Left lung (tissue), 10 donors: ENCODE data around the gene MADD. TPM values are rescaled to one million over a fixed set of nuclear protein-coding genes. Genes with fewer than 3 reads are reported as not detected.

Experiments used
- ATAC-seq: fragments of 200-7000 bp; cut with Tn5 transposase; one replicate; pipeline ENCODE4 v1.9.1; 2020; ENCODE audit warnings: moderate library complexity
- DNase-seq, 4 donors: peaks; one replicate each; pipeline ENCODE4 v3.0.0-alpha.2; 2013 to 2020
- H3K27ac ChIP-seq, 2 donors: fragments of 200-600 bp; sonication (generic) in 1 of 2; one replicate each; pipeline versions ENCODE4 v1.5.0 to v1.8.0; 2020 to 2021
- H3K27me3 ChIP-seq, 2 donors: fragments of 200-600 bp; sonication (generic) in 1 of 2; one replicate each; pipeline versions ENCODE4 v1.5.0 to v1.8.0; 2020 to 2021
- H3K36me3 ChIP-seq, 2 donors: fragments of 200-600 bp; sonication (generic) in 1 of 2; one replicate each; pipeline versions ENCODE4 v1.5.0 to v1.8.0; 2020 to 2021
- H3K4me1 ChIP-seq, 2 donors: fragments of 200-600 bp; one replicate each; pipeline ENCODE4 v1.8.0; 2021
- H3K4me3 ChIP-seq, 2 donors: fragments of 200-600 bp; sonication (generic) in 1 of 2; one replicate each; pipeline versions ENCODE4 v1.5.0 to v1.8.0; 2020 to 2021; ENCODE audit warnings: mild to moderate bottlenecking in 1 of 2
- H3K9me3 ChIP-seq, 2 donors: fragments of 200-600 bp; sonication (generic) in 1 of 2; one replicate each; pipeline versions ENCODE4 v1.5.0 to v1.8.0; 2020 to 2021
- CTCF ChIP-seq, 2 donors: fragments of 200-600 bp; sonication (generic) in 1 of 2; IDR thresholded peaks; one replicate each; pipeline versions ENCODE4 v1.5.0 to v1.8.0; 2021; ENCODE audit warnings: antibody characterized with exemption in 2 of 2
- intact Hi-C, 2 donors: fragments of 100-400 bp; cut with DNase I; formaldehyde crosslinking; loops; one replicate each; pipeline versions ENCODE4 v1.11.2 to v1.14.2; 2022
- polyA plus RNA-seq, 6 donors: library from polyadenylated mRNA; unstranded; fragments of 120-200 nt; gene quantifications; one replicate each; pipeline ENCODE4 v1.2.1, GENCODE V29; 2013; ENCODE audit not compliant: insufficient read length in 6 of 6
- total RNA-seq, 2 donors: library from RNA; stranded (reverse); fragmentation: NEBNext Ultra II Directional; extraction: Animal tissue kit (Norgen Biotek cat#: 25700); gene quantifications; one replicate each; pipeline ENCODE4 v1.2.1, GENCODE V29; 2021
- donor health status: DM: no; HTN: yes; CAD: no.
- donor health status: DM: no; HTN: no; CAD: no.

The MADD gene
- total and polyA plus RNA-seq, 8 donors, result 33.0 to 53.8 (median 51.9) TPM

GRCh38 chr11:47378010-47378835 is 108.3 kb downstream of the MADD start, which contains the start of gene SPI1:
SPI1 (minus strand) TSS chr11:47378547; CDS start chr11:47378353, 194 bp downstream.
- Histone ChIP-seq H3K27me3 (no peaks in the 10 kb centered on the region), H3K9me3 (no peaks in the 10 kb centered on the region), H3K36me3 (peaks cover 0 to 35% of the 10 kb centered on the region in 2 donors), H3K4me3 (peak within 1 kb of the TSS; percentile 16 to 67), H3K27ac (peak within 1 kb of the TSS; percentile 65 to 93), H3K4me1 (peaks cover 0 to 39% of the 10 kb centered on the region in 2 donors)
- TF ChIP-seq CTCF (IDR thresholded peaks at IDR 0.05), result no peak
- intact Hi-C loops, result loop anchor here in 1 of 2 donors (10.0 kb wide), 1 partner anchor 77 kb away; no protein-coding TSS in a partner anchor
- ATAC-seq (peak; percentile 54), DNase-seq (peak in 2 of 4 donors; percentile 90 to 91)

- ATAC-seq (no peak), DNase-seq (no peak)
- no peak for TF ChIP-seq CTCF (IDR thresholded peaks at IDR 0.05)
- intact Hi-C loops, result loop anchor here in 1 of 2 donors (10.0 kb wide), 1 partner anchor 76 kb away; no protein-coding TSS in a partner anchor
- Histone ChIP-seq H3K4me1 (peaks cover 0 to 39% of the 10 kb centered on the region in 2 donors), H3K9me3 (no peaks in the 10 kb centered on the region), H3K36me3 (peaks cover 0 to 29% of the 10 kb centered on the region in 2 donors), H3K27me3 (no peaks in the 10 kb centered on the region), H3K4me3 (peak overlapping the region in 1 of 2 donors; percentile 67), H3K27ac (peak overlapping the region; percentile 65 to 93)
Measured at GRCh38 chr11:47378836-47379170, 108.9 kb downstream of the MADD start.

- Histone ChIP-seq H3K9me3 (no peaks in the 10 kb centered on the region), H3K27me3 (no peaks in the 10 kb centered on the region), H3K4me3 (no peak overlapping the region), H3K27ac (peak overlapping the region in 1 of 2 donors; percentile 93), H3K36me3 (peaks cover 0 to 24% of the 10 kb centered on the region in 2 donors), H3K4me1 (peaks cover 0 to 35% of the 10 kb centered on the region in 2 donors)
- intact Hi-C loops, result loop anchor here in 1 of 2 donors (10.0 kb wide), 1 partner anchor 75 kb away; no protein-coding TSS in a partner anchor
- no peak for TF ChIP-seq CTCF (IDR thresholded peaks at IDR 0.05)
- ATAC-seq, result no peak
- no peak for DNase-seq
Measured at GRCh38 chr11:47379317-47379716, 109.4 kb downstream of the MADD start.

Other genes starting within 250 kb of the MADD start
- gene ARFGAP2, start 93.3 kb upstream of the MADD start, total RNA-seq, result 10 to 100 TPM; 79.1 to 86.3 TPM
- gene ARFGAP2, start 93.3 kb upstream of the MADD start, polyA plus RNA-seq, result 100 to 1,000 TPM in 1 of 6 donors, 10 to 100 TPM in 5; 86.3 to 103 (median 94.6) TPM
- gene PACSIN3, start 83.7 kb upstream of the MADD start, total RNA-seq, result 10 to 100 TPM; 32.9 to 44.2 TPM
- 10 to 100 TPM; 41.1 to 63.1 (median 50.6) TPM for gene PACSIN3, start 83.7 kb upstream of the MADD start, polyA plus RNA-seq
- gene DDB2, start 55.2 kb upstream of the MADD start, total RNA-seq, result 10 to 100 TPM; 32.0 to 33.1 TPM
- gene DDB2, start 55.2 kb upstream of the MADD start, polyA plus RNA-seq, result 10 to 100 TPM; 22.9 to 27.5 (median 23.4) TPM
- gene ACP2, start 21.3 kb upstream of the MADD start, total RNA-seq, result 10 to 100 TPM; 41.5 to 59.9 TPM
- 10 to 100 TPM; 37.1 to 41.5 (median 41.1) TPM for gene ACP2, start 21.3 kb upstream of the MADD start, polyA plus RNA-seq
- gene NR1H3, start 12.1 kb upstream of the MADD start, total RNA-seq, result 10 to 100 TPM; 39.7 to 66.9 TPM
- 10 to 100 TPM; 44.8 to 57.6 (median 52.0) TPM for gene NR1H3, start 12.1 kb upstream of the MADD start, polyA plus RNA-seq
- gene MYBPC3, start 82.6 kb downstream of the MADD start, total RNA-seq, result 1 to 10 TPM in 1 of 2 donors, under 1 TPM in 1; 0.52 to 2.0 TPM
- gene MYBPC3, start 82.6 kb downstream of the MADD start, polyA plus RNA-seq, result under 1 TPM in 3 of 6 donors, not detected in 3; 0.06 to 0.25 (median 0.09) TPM
- 100 to 1,000 TPM in 1 of 2 donors, 10 to 100 TPM in 1; 75.6 to 194 TPM for gene SPI1, start 108.4 kb downstream of the MADD start, total RNA-seq
- gene SPI1, start 108.4 kb downstream of the MADD start, polyA plus RNA-seq, result 1 to 10 TPM; 4.9 to 6.8 (median 5.8) TPM
- gene SLC39A13, start 138.5 kb downstream of the MADD start, total RNA-seq, result 10 to 100 TPM; 60.1 to 66.1 TPM
- gene SLC39A13, start 138.5 kb downstream of the MADD start, polyA plus RNA-seq, result 10 to 100 TPM; 29.6 to 46.4 (median 34.1) TPM
- 100 to 1,000 TPM in 1 of 2 donors, 10 to 100 TPM in 1; 86.7 to 133 TPM for gene PSMC3, start 156.3 kb downstream of the MADD start, total RNA-seq
- 100 to 1,000 TPM; 123 to 163 (median 130) TPM for gene PSMC3, start 156.3 kb downstream of the MADD start, polyA plus RNA-seq
- gene RAPSN, start 179.0 kb downstream of the MADD start, total RNA-seq, result 1 to 10 TPM in 1 of 2 donors, under 1 TPM in 1; 0.79 to 1.0 TPM
- gene RAPSN, start 179.0 kb downstream of the MADD start, polyA plus RNA-seq, result under 1 TPM; 0.26 to 0.61 (median 0.49) TPM